ENCODE results near the gene GPR176. TPM values are rescaled to one million over a fixed set of nuclear protein-coding genes. Genes with fewer than 3 reads are reported as not detected.

GPR176 gene
- total RNA-seq, 1 experiment from 2014 or later, result 107 TPM

DNA sequence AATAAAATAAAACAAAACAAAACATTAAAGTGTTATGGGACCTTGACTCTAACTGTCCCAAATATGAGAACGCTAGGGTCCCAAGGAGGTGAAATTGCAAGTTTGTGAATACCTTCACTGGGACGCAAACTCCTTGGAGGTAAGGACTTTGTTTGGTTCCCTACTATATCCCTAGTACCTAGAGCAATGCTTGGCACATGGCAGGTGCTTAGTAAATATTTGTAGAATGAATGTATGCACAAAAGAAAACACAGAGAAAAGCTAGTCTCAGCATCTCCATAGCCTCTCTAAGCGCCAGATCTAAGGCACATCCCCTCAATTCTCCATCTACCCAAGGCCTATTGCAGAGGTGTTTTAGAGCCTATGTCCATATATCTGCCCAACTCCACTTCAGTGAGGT, 30.5 kb downstream of the GPR176 start:
- no peak for DNase-seq (ENCODE audit: low read depth)

DNA sequence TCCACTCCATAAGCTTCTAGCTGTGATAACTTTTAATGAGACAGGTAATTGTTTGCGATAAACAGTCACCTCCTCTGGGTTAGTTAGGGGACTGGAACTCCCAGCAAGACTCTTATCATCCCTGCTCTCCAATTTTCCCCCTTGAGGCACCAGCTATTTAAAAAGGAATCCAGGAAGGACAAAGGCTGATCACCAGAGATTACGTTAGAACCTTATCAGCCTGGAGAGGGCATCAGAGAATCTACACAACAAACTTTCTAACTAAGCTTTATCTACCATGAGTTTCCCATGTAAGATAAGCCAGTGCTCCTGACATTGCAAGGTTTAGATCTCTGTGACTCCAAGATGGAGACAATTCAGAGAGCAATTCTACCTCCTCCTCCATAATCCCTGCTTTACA, 31.3 kb downstream of the GPR176 start:
- peak; percentile 34 for DNase-seq (ENCODE audit: low read depth)

GRCh38 chr15:39888243-39888642, 31.8 kb downstream of the GPR176 start:
- no peak for DNase-seq (ENCODE audit: low read depth)

- DNase-seq (ENCODE audit: low read depth), result peak; percentile 67
Observed at GRCh38 chr15:39887832-39888231, 32.2 kb downstream of the GPR176 start.

DNA sequence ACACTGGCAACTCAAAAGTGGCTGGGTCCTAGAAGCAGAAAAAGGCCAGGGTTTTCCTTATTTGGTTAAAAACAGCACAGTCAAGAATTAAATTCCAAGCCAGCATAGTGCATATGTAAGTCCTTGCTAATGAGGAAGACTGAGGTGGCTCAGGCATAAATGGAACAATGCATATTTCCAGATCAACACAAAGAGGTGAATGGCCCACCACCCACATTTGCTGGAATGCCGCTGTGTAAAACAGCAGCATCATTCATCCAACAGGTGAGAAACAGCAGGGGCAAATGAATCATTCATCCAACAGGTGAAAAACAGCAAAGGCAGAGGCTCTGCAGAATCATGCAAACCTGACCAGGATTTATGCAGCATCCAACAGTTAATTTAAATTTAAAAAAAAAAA, 32.9 kb downstream of the GPR176 start:
- no peak for DNase-seq (ENCODE audit: low read depth)

DNA sequence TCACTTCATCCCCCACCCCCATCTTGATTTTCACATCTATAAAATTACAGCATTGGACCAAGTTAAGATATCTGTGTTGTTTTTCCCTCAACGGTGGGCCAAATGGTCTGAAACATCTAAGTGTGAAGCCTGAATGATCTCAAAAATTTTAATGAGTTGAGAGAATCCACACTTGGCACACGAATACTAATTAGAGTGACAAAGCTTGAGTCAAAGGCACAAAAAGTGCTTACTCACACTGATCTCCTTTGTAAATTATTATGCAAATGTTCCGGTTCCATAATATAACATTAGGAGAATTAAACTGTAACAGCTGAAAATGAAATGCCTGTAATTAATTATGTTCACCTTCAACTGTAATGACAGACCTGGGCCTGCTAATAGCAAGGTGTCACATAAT, 33.6 kb downstream of the GPR176 start:
- no peak for DNase-seq (ENCODE audit: low read depth)

DNA sequence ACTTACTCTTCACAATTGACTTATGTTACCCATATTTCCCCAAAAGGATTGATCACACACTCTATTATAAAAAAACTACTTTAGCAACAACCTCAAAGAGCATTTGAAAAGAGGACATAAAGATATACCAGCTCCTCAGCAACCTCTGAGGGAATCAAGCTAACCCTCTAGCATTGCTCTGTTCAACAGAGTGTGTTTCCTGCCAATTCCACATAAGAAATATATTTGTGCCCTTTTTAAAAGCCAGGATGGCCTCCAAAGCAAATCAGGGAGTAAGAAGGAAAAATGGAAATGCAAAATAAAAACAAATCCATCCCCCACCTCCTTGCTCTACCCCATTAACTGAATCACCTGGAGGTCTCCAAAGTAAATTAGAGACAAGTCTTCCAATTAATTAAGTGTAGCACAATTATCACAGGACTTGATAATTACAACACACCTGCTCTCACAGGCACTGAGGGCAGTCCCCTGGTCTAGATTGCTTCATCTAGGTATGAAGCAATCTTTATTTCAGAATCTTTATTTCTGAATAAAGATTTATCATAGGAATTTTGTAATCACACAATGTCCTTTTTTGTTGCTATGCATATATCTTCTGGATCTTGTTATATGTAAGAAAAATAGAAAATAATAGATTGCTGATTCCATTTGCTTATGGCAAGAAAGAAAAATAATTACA, 34.8 kb downstream of the GPR176 start:
- DNase-seq (ENCODE audit: low read depth), result no peak

DNA sequence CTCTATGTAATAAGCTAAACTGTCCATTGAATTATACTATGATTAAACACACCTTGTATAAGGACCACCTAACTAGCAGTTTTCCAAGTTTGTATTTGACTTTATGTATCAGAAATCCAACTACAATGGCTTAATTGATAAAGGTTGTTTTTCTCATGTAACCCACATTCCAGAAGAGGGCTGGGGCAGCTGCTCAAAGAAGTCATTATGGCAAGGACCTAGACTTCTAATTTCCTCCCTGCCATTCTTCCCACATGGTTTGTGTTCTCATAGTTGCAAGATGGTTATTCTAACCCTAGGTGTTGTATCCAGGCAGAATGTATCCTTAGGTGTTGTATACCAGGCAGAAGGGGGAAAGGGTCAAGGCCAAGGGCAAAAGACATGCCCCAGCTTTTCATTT, 35.7 kb downstream of the GPR176 start:
- no peak for DNase-seq (ENCODE audit: low read depth)

DNA sequence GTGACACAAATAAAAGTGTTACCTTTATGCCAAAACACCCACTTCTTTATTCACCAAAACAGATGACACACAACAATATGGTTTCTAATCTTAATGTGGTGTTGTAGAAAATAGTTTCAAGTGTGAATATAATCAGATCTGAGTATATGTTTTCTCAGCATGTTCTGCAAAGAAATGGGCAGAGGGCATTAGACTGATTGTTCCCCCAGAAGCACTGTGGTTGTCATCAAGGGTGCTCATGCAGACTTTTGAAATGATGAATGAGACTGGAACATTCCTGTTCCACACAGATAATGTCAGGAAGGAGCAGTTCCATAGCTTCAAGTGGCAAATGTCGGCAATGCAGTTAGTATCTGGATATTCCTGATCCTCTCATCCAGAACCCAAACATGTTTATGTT, 37.5 kb downstream of the GPR176 start:
- DNase-seq (ENCODE audit: low read depth), result no peak

GRCh38 chr15:39881790-39882189, 38.3 kb downstream of the GPR176 start:
- DNase-seq (ENCODE audit: low read depth), result no peak

DNA sequence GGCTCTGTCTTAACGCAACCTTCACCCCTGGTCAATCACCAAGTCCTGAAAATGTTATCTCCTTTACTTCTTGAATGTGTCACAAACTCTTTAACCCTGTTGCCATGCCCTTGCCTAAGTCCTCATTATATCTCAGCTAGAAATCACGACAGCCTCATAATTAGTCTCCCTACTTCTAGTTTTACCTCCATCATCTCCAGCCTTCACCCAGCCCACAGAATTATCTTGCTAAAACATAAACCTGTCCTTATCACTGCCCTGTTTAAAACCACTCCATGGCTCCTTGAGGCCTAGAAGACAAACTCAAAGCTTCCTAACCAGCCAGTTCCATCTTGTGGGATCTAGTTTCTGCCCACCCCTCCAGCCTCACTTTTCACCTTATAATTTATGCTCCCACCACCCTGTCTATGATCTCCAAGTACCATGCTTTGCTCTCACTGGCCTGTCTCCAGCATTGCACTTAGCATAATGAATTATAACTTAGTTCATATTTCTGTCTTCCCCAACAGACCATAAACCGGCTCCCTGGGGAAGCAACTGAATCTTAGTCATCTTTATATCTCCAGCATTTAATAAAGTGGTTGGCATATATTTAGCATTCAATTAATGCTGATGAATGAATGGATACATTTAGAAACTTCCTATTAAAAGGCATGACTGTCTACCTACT, 39.2 kb downstream of the GPR176 start:
- DNase-seq (ENCODE audit: low read depth), result no peak

DNA sequence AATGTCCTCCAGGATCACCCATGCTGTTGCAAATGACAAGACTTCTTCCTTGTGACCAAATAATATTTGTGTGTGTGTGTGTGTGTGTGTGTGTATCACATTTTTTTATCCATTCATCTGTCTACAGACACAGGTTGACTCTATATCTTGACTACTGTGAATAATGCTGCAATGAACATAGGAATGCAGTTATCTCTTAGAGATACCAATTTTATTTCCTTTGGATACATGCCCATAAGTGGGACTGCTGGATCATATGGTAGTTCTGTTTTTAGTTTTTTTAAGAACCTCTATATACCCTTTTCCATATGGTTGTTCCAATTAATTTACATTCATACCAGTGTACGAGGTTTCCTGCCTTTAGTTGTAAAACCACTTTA, 41.7 kb downstream of the GPR176 start:
- DNase-seq (ENCODE audit: low read depth), result peak; percentile 21

DNA sequence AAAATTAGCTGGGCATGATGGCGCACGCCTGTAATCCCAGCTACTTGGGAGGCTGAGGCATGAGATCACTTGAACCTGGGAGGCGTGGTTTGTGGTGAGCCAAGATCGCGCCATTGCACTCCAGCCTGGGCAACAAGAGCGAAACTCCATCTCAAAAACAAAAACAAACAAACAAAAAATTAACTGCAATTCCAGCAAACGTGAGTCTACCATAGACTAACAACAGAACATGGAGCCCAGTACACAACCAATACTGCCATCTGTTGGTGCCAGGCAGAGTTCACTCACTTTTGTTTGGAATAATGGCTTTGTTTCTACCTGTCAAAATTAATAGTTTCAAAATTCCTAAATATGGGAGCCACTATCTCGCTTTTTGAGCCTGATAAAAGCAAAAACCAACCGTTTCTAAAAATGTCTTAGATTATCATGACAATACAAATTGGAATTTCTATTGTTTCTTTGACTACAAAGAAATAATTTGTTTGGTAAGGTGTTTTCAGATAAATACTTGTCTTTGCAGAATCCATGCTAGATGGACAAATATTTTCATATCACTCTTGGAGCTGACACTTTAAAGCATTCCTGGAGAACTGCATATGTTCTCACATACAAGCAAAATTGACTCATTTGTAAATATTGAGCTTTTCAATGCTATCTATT, 45.0 kb downstream of the GPR176 start:
- DNase-seq (ENCODE audit: low read depth), result peak; percentile 59

DNA sequence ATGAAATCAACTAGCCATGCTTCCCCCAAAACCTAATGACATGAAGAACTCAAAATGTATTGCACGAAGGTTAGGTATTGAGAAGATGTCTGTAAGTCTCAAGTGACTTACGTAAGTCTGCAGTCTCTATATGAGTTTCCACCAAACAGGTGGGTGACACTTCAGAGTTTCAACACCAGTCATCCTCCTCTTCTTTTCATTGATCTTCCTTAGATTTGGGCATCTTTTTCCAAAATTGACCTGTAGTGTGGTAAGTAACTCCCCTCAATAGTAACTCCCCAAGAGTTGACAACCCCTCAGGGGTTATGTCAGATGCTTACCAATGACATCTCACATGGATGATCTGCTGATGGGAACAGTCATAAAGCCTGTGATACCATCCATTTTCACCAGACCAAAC, 46.1 kb downstream of the GPR176 start:
- no peak for DNase-seq (ENCODE audit: low read depth)

DNA sequence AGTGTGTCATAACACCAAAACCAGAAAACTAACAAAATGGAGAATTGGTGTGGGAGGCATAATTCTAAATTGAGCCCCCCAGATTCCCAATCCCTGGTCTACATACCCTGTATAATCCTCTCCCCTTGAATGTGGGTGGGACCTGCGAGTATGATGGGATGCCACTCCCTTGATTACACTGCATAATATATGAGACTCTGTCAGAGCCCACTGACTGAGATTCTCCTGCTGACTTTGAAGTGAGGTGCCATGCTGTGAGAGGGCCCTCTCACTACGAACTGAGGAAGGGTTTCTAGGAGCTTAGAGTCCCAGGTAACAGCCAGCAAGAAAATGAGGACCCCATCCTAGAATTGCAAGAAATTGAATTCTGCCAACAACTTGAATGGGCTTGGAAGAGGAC, 49.5 kb downstream of the GPR176 start:
- no peak for DNase-seq (ENCODE audit: low read depth)

- no peak for DNase-seq (ENCODE audit: low read depth)
Observed at GRCh38 chr15:39869858-39870515, 50.1 kb downstream of the GPR176 start.

DNA sequence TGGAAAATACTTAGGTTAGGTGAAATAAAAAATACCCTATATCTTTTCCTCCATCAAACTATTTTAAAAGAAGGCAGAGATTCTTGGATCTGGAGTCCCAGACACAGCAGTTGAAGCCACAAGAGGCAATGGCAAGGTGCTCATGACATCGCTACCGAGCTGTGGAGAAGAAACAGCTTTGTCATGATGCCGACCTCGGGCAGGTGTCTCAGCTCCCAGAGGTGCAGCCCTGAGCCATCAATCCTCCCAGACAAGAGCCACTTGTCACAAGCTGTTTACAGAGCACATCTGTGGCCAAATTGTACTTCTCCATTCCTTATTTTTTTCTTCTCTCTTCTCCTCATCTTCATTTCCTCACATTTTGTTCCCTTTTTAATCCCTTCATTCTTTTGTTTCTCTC, 50.8 kb downstream of the GPR176 start:
- no peak for DNase-seq (ENCODE audit: low read depth)

GRCh38 chr15:39868396-39868795, 51.7 kb downstream of the GPR176 start:
- peak; percentile 50 for DNase-seq (ENCODE audit: low read depth)

DNA sequence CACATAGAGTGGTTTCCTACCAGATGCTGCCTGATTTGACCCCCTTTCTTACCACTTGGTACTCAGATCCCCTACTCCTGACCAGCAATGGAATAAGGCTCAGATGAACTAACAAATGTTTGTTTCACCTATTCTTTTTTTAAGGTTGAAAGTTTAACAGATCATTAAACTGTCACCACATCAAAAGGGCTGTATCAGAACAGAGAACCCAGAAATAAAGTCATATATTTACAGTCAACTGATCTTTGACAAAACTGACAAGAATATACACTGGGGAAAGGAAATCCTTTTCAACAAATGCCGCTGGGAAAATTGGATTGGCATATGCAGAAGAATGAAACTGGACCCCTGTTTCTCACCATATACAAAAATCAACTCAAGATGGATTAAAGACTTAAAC, 56.0 kb downstream of the GPR176 start:
- no peak for DNase-seq (ENCODE audit: low read depth)

- no peak for DNase-seq (ENCODE audit: low read depth)
Observed at GRCh38 chr15:39860871-39861270, 59.2 kb downstream of the GPR176 start.

DNA sequence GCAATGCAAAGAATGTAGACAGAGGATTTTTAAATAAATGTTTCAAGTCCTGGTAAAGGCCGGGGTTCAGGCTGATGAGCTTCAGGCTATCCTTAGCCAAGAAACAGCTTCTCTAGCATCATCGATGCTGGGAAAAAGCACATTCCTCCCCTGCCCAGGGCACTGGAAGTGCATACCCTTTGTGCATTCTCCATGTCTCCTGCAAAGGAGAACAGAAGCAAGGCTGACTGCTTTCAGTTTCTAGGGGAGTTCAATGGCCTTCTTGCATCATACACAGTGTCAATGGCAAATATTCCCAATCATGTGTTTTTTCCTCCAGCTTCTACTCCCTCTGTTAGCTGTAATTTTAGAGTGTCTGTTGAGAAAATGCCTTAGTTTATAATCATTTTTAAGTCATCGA, 59.9 kb downstream of the GPR176 start:
- no peak for DNase-seq (ENCODE audit: low read depth)

GRCh38 chr15:39859636-39860035, 60.4 kb downstream of the GPR176 start:
- DNase-seq (ENCODE audit: low read depth), result no peak

GRCh38 chr15:39857132-39857531, 62.9 kb downstream of the GPR176 start:
- DNase-seq (ENCODE audit: low read depth), result no peak
